Endothelial cell of umbilical vein (primary cell): ENCODE data around the gene SP2. TPM values are rescaled to one million over a fixed set of nuclear protein-coding genes. Genes with fewer than 3 reads are reported as not detected.
A peak's percentile ranks its signal among the peaks of the same experiment; 100 is the strongest.

ENCODE experiments used
- BruUV-seq: library from RNA; stranded (reverse); fragments of 400-500 nt; replicated peaks from 2 replicates; lab custom pipeline; 2021; lab: Mats Ljungman, UMichigan
- CTCF ChIA-PET: fragments of 300-600, 350-600 bp; sonication (Branson Sonifier 250); formaldehyde crosslinking; loops from one replicate; lab custom pipeline; 2021; ENCODE audit warnings: antibody characterized with exemption, inconsistent platforms; lab: Charles Lee
- POLR2A ChIA-PET: fragments of 300-600, 350-600 bp; sonication (Branson Sonifier 250); formaldehyde crosslinking; loops from one replicate; lab custom pipeline; 2021; ENCODE audit warnings: antibody characterized with exemption, inconsistent platforms; lab: Charles Lee
- DNase-seq: peaks from one replicate; pipeline ENCODE4 v3.0.0-alpha.2; 2011; ENCODE audit warnings: low read depth, low spot score
- FAIRE-seq: peaks from 2 replicates; lab custom pipeline; 2011; peaks lifted over from hg19 to GRCh38; lab: Jason Lieb, UNC
- H2AFZ ChIP-seq: 2 replicates; pipeline ENCODE4 v1.6.0; 2012; ENCODE audit warnings: low read depth, low read length, control low read depth, inconsistent platforms
- H3K27ac ChIP-seq: 2 replicates; pipeline ENCODE4 v1.5.1; 2011; ENCODE audit warnings: low read depth, mild to moderate bottlenecking, control low read depth, low read length, moderate library complexity; ENCODE audit not compliant: insufficient read depth
- H3K27me3 ChIP-seq, 2 experiments: 2 replicates each; pipeline versions ENCODE4 v1.6.0 to v1.6.1; 2011; ENCODE audit warnings: low read length in 2 of 2, mixed read lengths in 1 of 2; ENCODE audit not compliant: control insufficient read depth in 2 of 2, insufficient read depth in 2 of 2
- H3K36me3 ChIP-seq, 2 experiments: 2 replicates in 1 of 2; 3 replicates in 1 of 2; pipeline ENCODE4 v1.5.1; 2011; ENCODE audit warnings: low read length in 2 of 2, mild to moderate bottlenecking in 1 of 2, moderate library complexity in 1 of 2; ENCODE audit not compliant: control insufficient read depth in 2 of 2, insufficient read depth in 2 of 2; ENCODE audit errors: extremely low read depth in 1 of 2
- H3K4me1 ChIP-seq: 3 replicates; pipeline ENCODE4 v1.5.1; 2011; ENCODE audit warnings: mild to moderate bottlenecking, low read length; ENCODE audit not compliant: control insufficient read depth, insufficient read depth; ENCODE audit errors: extremely low read depth
- H3K4me2 ChIP-seq: 2 replicates; pipeline ENCODE4 v1.6.1; 2011; ENCODE audit warnings: low read length, control low read depth, mixed read lengths; ENCODE audit not compliant: insufficient read depth
- H3K4me3 ChIP-seq, 3 experiments: fragments of 200-600 bp in 1 of 3; sonication (generic), shearing (Covaris generic) in 1 of 3; replicated peaks in 1 of 3; 2 replicates each; pipeline ENCODE4 v1.5.1; 2011 to 2016; ENCODE audit warnings: control low read depth in 3 of 3, low read length in 3 of 3, mild to moderate bottlenecking in 2 of 3, inconsistent platforms in 1 of 3, low read depth in 1 of 3, moderate library complexity in 1 of 3; ENCODE audit not compliant: insufficient read depth in 1 of 3
- H3K79me2 ChIP-seq: 2 replicates; pipeline ENCODE4 v1.6.0; 2012; ENCODE audit warnings: low read length, inconsistent platforms; ENCODE audit not compliant: control insufficient read depth, insufficient read depth
- H3K9ac ChIP-seq: replicated peaks from 2 replicates; pipeline ENCODE3; 2011; ENCODE audit warnings: low read length, control low read depth; ENCODE audit not compliant: insufficient read depth; ENCODE audit errors: extremely low read depth
- H3K9me1 ChIP-seq: replicated peaks from 3 replicates; pipeline ENCODE4 v1.6.0; 2011; ENCODE audit warnings: mild to moderate bottlenecking, low read length; ENCODE audit not compliant: control insufficient read depth, insufficient read depth; ENCODE audit errors: extremely low read depth
- H3K9me3 ChIP-seq: replicated peaks from 2 replicates; pipeline ENCODE4 v1.5.1; 2012; ENCODE audit warnings: low read length, inconsistent platforms; ENCODE audit not compliant: control insufficient read depth, insufficient read depth
- H4K20me1 ChIP-seq: replicated peaks from 2 replicates; pipeline ENCODE3; 2011; ENCODE audit warnings: mild to moderate bottlenecking, low read length; ENCODE audit not compliant: control insufficient read depth, insufficient read depth; ENCODE audit errors: extremely low read depth
- EZH2 ChIP-seq: IDR thresholded peaks from 2 replicates; pipeline ENCODE4 v1.6.1; 2012; ENCODE audit warnings: borderline replicate concordance, low read depth, mild to moderate bottlenecking, moderate library complexity, low read length, inconsistent platforms; ENCODE audit not compliant: severe bottlenecking
- FOS ChIP-seq: IDR thresholded peaks from 2 replicates; pipeline ENCODE4 v1.6.1; 2011; ENCODE audit warnings: mild to moderate bottlenecking, low read length, moderate library complexity, borderline replicate concordance; ENCODE audit not compliant: insufficient read depth
- GATA2 ChIP-seq: IDR thresholded peaks from 2 replicates; pipeline ENCODE4 v1.7.0; 2011; ENCODE audit warnings: low read depth, mild to moderate bottlenecking, moderate library complexity, mixed read lengths, low read length; ENCODE audit not compliant: insufficient read length, insufficient read depth
- JUN ChIP-seq: IDR thresholded peaks from 2 replicates; pipeline ENCODE4 v1.6.1; 2011; ENCODE audit warnings: borderline replicate concordance, low read depth; ENCODE audit not compliant: insufficient read length, insufficient read depth
- MYC ChIP-seq: IDR thresholded peaks from one replicate; pipeline ENCODE4 v1.6.1; 2011; ENCODE audit warnings: mild to moderate bottlenecking, low read depth, low read length
- POLR2A ChIP-seq: IDR thresholded peaks from 2 replicates; pipeline ENCODE4 v1.6.1; 2012; ENCODE audit warnings: low read depth, mild to moderate bottlenecking, control low read depth, low read length
- POLR2AphosphoS5 ChIP-seq: IDR thresholded peaks from 2 replicates; pipeline ENCODE4 v1.6.1; 2012; ENCODE audit warnings: low read depth, mild to moderate bottlenecking, control low read depth, low read length, moderate library complexity; ENCODE audit not compliant: insufficient read depth
- dilution Hi-C: fragments of 300-500 bp; cut with MboI; formaldehyde crosslinking; loops from one replicate; pipeline ENCODE4 v1.15.0; 2019; ENCODE audit warnings: low sequenced_read_pairs; ENCODE audit not compliant: extremely low pct_ligation_motif_present
- intact Hi-C: fragments of 100-400 bp; cut with micrococcal nuclease; formaldehyde crosslinking; loops from one replicate; pipeline ENCODE4 v1.10.0; 2022
- polyA plus RNA-seq, 4 experiments: library from polyadenylated mRNA; depleted of rRNA in 3 of 4; stranded (reverse) in 3 of 4; unstranded in 1 of 4; fragments of >200 nt; gene quantifications; 2 replicates each; pipeline versions ENCODE4 v1.2.1 to v1.2.3, GENCODE V29; 2011 to 2012; ENCODE audit warnings: missing spikeins in 1 of 4
- total RNA-seq: library from RNA; stranded (reverse); gene quantifications from 2 replicates; pipeline ENCODE4 v1.2.3, GENCODE V29; 2021
- TF ChIP-seq, protein P1 (sequence below): IDR thresholded peaks from 2 replicates; pipeline ENCODE4 v1.6.1; 2011; ENCODE audit not compliant: insufficient read depth, insufficient read length
- TF ChIP-seq, protein P2 (sequence below), 2 donors: IDR thresholded peaks; 1 replicate in 1 of 2; 2 replicates in 1 of 2; pipeline ENCODE4 v1.5.1; 2011; ENCODE audit warnings: low read length in 2 of 2, mild to moderate bottlenecking in 2 of 2, moderate library complexity in 2 of 2, control low read depth in 1 of 2, inconsistent platforms in 1 of 2, low read depth in 1 of 2; ENCODE audit not compliant: insufficient read depth in 1 of 2; ENCODE audit errors: extremely low read depth in 1 of 2

SP2 gene
- total and polyA plus RNA-seq, 2 donors (not counting 3 experiments of a cell fraction or from before 2014, with no cell fraction given), result 11.2 to 18.6 TPM

DNA sequence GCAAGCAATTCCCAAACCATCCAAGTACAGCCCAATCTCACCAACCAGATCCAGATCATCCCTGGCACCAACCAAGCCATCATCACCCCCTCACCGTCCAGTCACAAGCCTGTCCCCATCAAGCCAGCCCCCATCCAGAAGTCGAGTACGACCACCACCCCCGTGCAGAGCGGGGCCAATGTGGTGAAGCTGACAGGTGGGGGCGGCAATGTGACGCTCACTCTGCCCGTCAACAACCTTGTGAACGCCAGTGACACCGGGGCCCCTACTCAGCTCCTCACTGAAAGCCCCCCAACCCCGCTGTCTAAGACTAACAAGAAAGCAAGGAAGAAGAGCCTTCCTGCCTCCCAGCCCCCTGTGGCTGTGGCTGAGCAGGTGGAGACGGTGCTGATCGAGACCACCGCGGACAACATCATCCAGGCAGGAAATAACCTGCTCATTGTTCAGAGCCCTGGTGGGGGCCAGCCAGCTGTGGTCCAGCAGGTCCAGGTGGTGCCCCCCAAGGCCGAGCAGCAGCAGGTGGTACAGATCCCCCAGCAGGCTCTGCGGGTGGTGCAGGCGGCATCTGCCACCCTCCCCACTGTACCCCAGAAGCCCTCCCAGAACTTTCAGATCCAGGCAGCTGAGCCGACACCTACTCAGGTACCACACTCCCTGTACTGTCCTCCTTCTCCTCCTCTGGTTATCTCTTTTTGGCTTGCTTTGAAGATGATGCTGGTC lies 20.6 kb downstream of the SP2 start:
- Histone ChIP-seq H3K27me3 (no peaks in the 10 kb centered on the region), H3K9me3 (no peaks in the 10 kb centered on the region), H3K79me2 (no peaks in the 10 kb centered on the region), H2AFZ (no peak overlapping the region), H3K9me1 (no peaks in the 10 kb centered on the region), H3K9ac (no peak overlapping the region), H3K27ac (no peak overlapping the region), H3K36me3 (no peaks in the 10 kb centered on the region), H3K4me1 (peaks cover 4% of the 10 kb centered on the region), H3K4me2 (no peak overlapping the region), H3K4me3 (no peak overlapping the region), H4K20me1 (no peaks in the 10 kb centered on the region)
- dilution Hi-C loops, result no loop called here
- intact Hi-C loops, result no loop called here
- DNase-seq, result no peak
- BruUV-seq, result TSS peak; percentile 81
- ChIA-PET POLR2A (no interaction called here), CTCF (interaction anchor here (0.6 to 2.6 kb wide), 3 partner anchors 25 to 31 kb away, joined by 3 to 7 read pairs (median 3); partner anchors contain the start of gene PNPO)
- no peak for FAIRE-seq
- TF ChIP-seq GATA2, result no peak
- TF ChIP-seq, protein P1, sequence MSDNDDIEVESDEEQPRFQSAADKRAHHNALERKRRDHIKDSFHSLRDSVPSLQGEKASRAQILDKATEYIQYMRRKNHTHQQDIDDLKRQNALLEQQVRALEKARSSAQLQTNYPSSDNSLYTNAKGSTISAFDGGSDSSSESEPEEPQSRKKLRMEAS, result no peak
- TF ChIP-seq MYC, result no peak
- TF ChIP-seq JUN, result no peak
- TF ChIP-seq POLR2AphosphoS5, result no peak
- TF ChIP-seq, protein P2, sequence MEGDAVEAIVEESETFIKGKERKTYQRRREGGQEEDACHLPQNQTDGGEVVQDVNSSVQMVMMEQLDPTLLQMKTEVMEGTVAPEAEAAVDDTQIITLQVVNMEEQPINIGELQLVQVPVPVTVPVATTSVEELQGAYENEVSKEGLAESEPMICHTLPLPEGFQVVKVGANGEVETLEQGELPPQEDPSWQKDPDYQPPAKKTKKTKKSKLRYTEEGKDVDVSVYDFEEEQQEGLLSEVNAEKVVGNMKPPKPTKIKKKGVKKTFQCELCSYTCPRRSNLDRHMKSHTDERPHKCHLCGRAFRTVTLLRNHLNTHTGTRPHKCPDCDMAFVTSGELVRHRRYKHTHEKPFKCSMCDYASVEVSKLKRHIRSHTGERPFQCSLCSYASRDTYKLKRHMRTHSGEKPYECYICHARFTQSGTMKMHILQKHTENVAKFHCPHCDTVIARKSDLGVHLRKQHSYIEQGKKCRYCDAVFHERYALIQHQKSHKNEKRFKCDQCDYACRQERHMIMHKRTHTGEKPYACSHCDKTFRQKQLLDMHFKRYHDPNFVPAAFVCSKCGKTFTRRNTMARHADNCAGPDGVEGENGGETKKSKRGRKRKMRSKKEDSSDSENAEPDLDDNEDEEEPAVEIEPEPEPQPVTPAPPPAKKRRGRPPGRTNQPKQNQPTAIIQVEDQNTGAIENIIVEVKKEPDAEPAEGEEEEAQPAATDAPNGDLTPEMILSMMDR (IDR thresholded peaks at IDR 0.05; ENCODE audit: extremely low read depth in 1 of 2, insufficient read depth in 1 of 2, low read depth in 1 of 2, low read length in 2 of 2), result no peak
- TF ChIP-seq FOS, result no peak
- no peak for TF ChIP-seq EZH2
- no peak for TF ChIP-seq POLR2A
